DND-41 (cell line): Measurements from ENCODE around the gene TBC1D30.

ENCODE experiments used
- CTCF ChIP-seq: IDR thresholded peaks from 2 replicates; pipeline ENCODE4 v1.5.1; 2012; ENCODE audit warnings: borderline replicate concordance, low read length, moderate library complexity, mild to moderate bottlenecking; ENCODE audit not compliant: poor library complexity, severe bottlenecking; ENCODE audit errors: extremely low read depth
- EZH2 ChIP-seq: IDR thresholded peaks from 3 replicates; pipeline ENCODE4 v1.6.1; 2012; ENCODE audit warnings: borderline replicate concordance, low read depth, mild to moderate bottlenecking, moderate library complexity, low read length, inconsistent platforms; ENCODE audit not compliant: severe bottlenecking

- TF ChIP-seq CTCF (no peak), EZH2 (no peak)
Measured at GRCh38 chr12:64820593-64820992, 3.9 kb upstream of the TBC1D30 start.
